OCI-LY3 (cell line): ENCODE data around the gene HSPA12B.

Source experiments
- H2AFZ ChIP-seq: fragments of 200-600, 300-600 bp; shearing (Covaris generic); 2 replicates; pipeline ENCODE4 v1.6.0; 2014; ENCODE audit warnings: antibody characterized with exemption, low read depth, low read length
- H3K27ac ChIP-seq: fragments of 200-600, 300-600 bp; sonication (generic); 2 replicates; pipeline ENCODE4 v1.5.1; 2014; ENCODE audit warnings: mild to moderate bottlenecking, low read length, moderate library complexity, mixed read lengths
- H3K27me3 ChIP-seq: fragments of 200-600, 300-600 bp; sonication (generic); 2 replicates; pipeline ENCODE4 v1.6.1; 2014; ENCODE audit warnings: low read depth, low read length, mixed read lengths
- H3K36me3 ChIP-seq: fragments of 200-600, 300-600 bp; sonication (generic); replicated peaks from 2 replicates; pipeline ENCODE3; 2014; ENCODE audit warnings: low read depth, low read length, mixed read lengths
- H3K4me1 ChIP-seq: fragments of 300-600, 200-600 bp; sonication (generic); 2 replicates; pipeline ENCODE4 v1.6.1; 2014; ENCODE audit warnings: low read length, mixed read lengths
- H3K4me2 ChIP-seq: fragments of 200-600, 300-600 bp; sonication (generic); 2 replicates; pipeline ENCODE4 v1.6.1; 2014; ENCODE audit warnings: low read length, mixed read lengths
- H3K4me3 ChIP-seq: fragments of 300-600, 200-600 bp; sonication (generic); 2 replicates; pipeline ENCODE4 v1.5.1; 2014; ENCODE audit warnings: antibody characterized with exemption, mild to moderate bottlenecking, low read length, moderate library complexity
- H3K79me2 ChIP-seq: fragments of 300-600, 200-600 bp; shearing (Covaris generic); 2 replicates; pipeline ENCODE4 v1.6.1; 2014; ENCODE audit warnings: mild to moderate bottlenecking, low read length, mixed read lengths
- H3K9ac ChIP-seq: fragments of 300-600, 200-600 bp; shearing (Covaris generic); 2 replicates; pipeline ENCODE4 v1.6.0; 2014; ENCODE audit warnings: mild to moderate bottlenecking, low read length, moderate library complexity
- H3K9me3 ChIP-seq: fragments of 200-600, 300-600 bp; shearing (Covaris generic); 2 replicates; pipeline ENCODE4 v1.6.1; 2014; ENCODE audit warnings: low read length, mixed read lengths; ENCODE audit not compliant: insufficient read depth
- H4K20me1 ChIP-seq: fragments of 200-600, 300-600 bp; sonication (generic); 2 replicates; pipeline ENCODE4 v1.6.1; 2016; ENCODE audit warnings: low read length, mixed read lengths; ENCODE audit not compliant: insufficient read depth
- EZH2phosphoT487 ChIP-seq: fragments of 200-600 bp; shearing (Covaris generic); IDR thresholded peaks from 2 replicates; pipeline ENCODE4 v1.6.1; 2018; ENCODE audit warnings: antibody characterized with exemption, mixed run types, low read depth
- TF ChIP-seq, protein P1 (sequence below): fragments of 200-600, 300-600 bp; sonication (generic); IDR thresholded peaks from 2 replicates; pipeline ENCODE4 v1.5.1; 2014; ENCODE audit warnings: antibody characterized with exemption, low read length, low read depth

HSPA12B gene

DNA sequence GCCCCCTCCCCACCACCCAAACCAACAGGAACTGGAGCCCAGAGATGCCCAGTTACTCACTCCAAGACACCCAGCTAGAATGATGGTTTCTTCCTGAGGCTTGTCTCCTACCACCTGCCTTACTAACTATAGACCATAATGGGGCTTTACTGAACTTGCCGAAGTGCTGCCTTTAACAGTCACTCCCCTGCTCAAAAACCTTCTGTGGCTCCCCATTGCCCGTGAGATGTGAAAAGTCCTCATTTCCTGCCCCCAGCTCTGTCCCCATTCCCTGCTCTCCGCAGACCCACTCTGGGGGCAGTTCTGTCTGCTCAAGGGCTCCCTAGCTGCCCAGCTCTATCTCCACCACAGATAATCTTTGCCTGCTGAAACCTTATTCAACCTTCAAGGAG lies 25.0 kb upstream of the HSPA12B start:
- no peaks in the 10 kb centered on the region for H3K36me3 ChIP-seq

GRCh38 chr20:3710011-3710466 lies 22.4 kb upstream of the HSPA12B start:
- TF ChIP-seq EZH2phosphoT487 = no peak
- TF ChIP-seq, protein P1, sequence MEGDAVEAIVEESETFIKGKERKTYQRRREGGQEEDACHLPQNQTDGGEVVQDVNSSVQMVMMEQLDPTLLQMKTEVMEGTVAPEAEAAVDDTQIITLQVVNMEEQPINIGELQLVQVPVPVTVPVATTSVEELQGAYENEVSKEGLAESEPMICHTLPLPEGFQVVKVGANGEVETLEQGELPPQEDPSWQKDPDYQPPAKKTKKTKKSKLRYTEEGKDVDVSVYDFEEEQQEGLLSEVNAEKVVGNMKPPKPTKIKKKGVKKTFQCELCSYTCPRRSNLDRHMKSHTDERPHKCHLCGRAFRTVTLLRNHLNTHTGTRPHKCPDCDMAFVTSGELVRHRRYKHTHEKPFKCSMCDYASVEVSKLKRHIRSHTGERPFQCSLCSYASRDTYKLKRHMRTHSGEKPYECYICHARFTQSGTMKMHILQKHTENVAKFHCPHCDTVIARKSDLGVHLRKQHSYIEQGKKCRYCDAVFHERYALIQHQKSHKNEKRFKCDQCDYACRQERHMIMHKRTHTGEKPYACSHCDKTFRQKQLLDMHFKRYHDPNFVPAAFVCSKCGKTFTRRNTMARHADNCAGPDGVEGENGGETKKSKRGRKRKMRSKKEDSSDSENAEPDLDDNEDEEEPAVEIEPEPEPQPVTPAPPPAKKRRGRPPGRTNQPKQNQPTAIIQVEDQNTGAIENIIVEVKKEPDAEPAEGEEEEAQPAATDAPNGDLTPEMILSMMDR = peak; percentile 17
- Histone ChIP-seq H3K27me3 (0 out of 2 replicates have a peak, but pooled peaks cover 9% of the 10 kb centered on the region), H3K9me3 (no peaks in the 10 kb centered on the region), H4K20me1 (no peaks in the 10 kb centered on the region), H3K4me2 (no peak overlapping the region), H3K27ac (no peak overlapping the region), H3K79me2 (no peaks in the 10 kb centered on the region), H3K4me3 (no peak overlapping the region), H2AFZ (no peak overlapping the region), H3K9ac (no peak overlapping the region), H3K36me3 (no peaks in the 10 kb centered on the region), H3K4me1 (peaks cover 6% of the 10 kb centered on the region; the same call in 1 of the 2 replicates)

More for the DNA sequence above, 25.0 kb upstream of the HSPA12B start:
- Histone ChIP-seq H4K20me1 (no peaks in the 10 kb centered on the region), H2AFZ (no peak overlapping the region), H3K9me3 (no peaks in the 10 kb centered on the region), H3K27me3 (peaks cover 12% of the 10 kb centered on the region; the same call in 1 of the 2 replicates), H3K4me1 (no peaks in the 10 kb centered on the region), H3K4me2 (no peak overlapping the region), H3K9ac (no peak overlapping the region), H3K27ac (no peak overlapping the region), H3K4me3 (no peak overlapping the region), H3K79me2 (no peaks in the 10 kb centered on the region)
- TF ChIP-seq, protein P1 = no peak
- TF ChIP-seq EZH2phosphoT487 = no peak

GRCh38 chr20:3710703-3711483 lies 21.6 kb upstream of the HSPA12B start:
- Histone ChIP-seq H2AFZ (peak overlapping the region; percentile 20; the same call in 1 of the 2 replicates), H4K20me1 (no peaks in the 10 kb centered on the region), H3K27ac (no peak overlapping the region), H3K4me2 (peak overlapping the region; percentile 28), H3K79me2 (no peaks in the 10 kb centered on the region), H3K36me3 (no peaks in the 10 kb centered on the region), H3K4me1 (peaks cover 6% of the 10 kb centered on the region; the same call in 1 of the 2 replicates), H3K27me3 (0 out of 2 replicates have a peak, but pooled peaks cover 9% of the 10 kb centered on the region), H3K9ac (no peak overlapping the region), H3K9me3 (no peaks in the 10 kb centered on the region), H3K4me3 (no peak overlapping the region; the same call in 1 of the 2 replicates)
- TF ChIP-seq, protein P1 = peak; percentile 99
- no peak for TF ChIP-seq EZH2phosphoT487

DNA sequence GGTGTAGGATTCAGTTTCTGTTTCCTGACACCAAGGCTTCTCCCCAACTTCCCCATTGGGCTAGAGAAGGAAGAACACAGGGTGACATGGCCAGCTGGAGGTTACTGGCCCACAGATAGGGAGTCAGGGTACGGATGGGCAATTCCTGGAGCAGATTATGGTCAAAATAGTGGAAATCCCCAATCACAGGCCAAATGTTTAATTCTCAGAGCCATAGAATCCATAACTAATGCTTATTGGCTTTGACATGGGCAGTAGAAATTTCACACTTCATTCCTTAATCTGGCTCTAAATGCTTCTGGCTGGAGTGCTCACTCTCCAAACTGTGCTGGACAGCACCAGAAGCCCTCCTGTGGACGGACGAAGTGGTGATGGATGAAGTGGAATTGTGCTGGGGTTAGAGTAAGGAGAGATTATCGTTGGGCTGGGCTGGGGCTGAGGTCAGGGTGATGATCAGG lies 21.0 kb upstream of the HSPA12B start:
- H3K9ac ChIP-seq = no peak overlapping the region
- no peak overlapping the region for H3K27ac ChIP-seq
- H2AFZ ChIP-seq = no peak overlapping the region
- 0 out of 2 replicates have a peak, but pooled peaks cover 9% of the 10 kb centered on the region for H3K27me3 ChIP-seq
- no peaks in the 10 kb centered on the region for H3K9me3 ChIP-seq
- no peak for TF ChIP-seq EZH2phosphoT487
- TF ChIP-seq, protein P1 = no peak
- H4K20me1 ChIP-seq = no peaks in the 10 kb centered on the region
- no peaks in the 10 kb centered on the region for H3K36me3 ChIP-seq
- H3K4me1 ChIP-seq = peaks cover 6% of the 10 kb centered on the region; the same call in 1 of the 2 replicates
- no peaks in the 10 kb centered on the region for H3K79me2 ChIP-seq
- no peak overlapping the region for H3K4me2 ChIP-seq
- no peak overlapping the region for H3K4me3 ChIP-seq
